ENCODE results near the gene ARHGAP12.

DNA sequence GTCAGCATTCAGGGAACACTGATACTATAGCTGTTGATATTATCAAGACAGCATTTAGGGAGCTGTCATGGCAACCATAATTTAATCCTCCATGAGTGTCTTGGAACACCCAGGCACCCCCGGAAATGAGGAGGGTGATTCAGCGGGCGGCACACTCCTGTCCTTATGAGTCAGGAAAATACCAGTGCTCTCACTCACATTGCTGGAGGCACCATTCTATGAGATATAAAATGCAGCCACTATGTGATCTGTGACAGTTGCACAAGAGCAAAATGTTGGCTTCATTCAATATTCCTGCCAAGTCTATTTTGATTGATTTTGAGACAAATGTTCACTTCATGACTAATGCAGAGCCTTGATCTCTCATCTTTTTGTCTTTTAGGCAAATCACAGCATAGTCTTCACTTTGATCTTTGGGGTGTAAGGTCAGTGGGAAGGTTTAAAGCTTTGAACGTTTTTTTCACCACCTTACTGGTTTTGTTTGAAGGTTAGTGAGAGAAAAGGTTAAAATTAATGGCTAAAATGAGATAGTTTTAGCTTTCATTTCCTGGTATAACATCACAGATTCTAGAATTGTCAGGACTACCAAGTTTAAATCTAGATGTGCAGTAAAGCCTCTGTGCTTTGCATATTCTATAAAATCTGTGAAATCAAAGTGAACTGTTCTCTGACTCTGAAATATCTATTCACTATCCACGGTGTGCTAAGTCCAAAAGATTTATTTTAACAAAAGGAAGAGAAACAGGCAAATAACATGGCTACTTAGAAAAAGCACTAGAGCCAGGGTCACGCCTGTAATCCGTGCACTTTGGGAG lies 12.4 kb upstream of the ARHGAP12 start:
- no peak for TF ChIP-seq POLR2A (IDR thresholded peaks at IDR 0.05; ENCODE audit: low read depth, low read length)
- peak; percentile 74 for TF ChIP-seq POLR2AphosphoS5 (IDR thresholded peaks at IDR 0.05; ENCODE audit: insufficient read depth, low read depth, low read length)

Measured in endothelial cell of umbilical vein (primary cell).